ENCODE data around the gene ZEB2. TPM values are rescaled to one million over a fixed set of nuclear protein-coding genes. Genes with fewer than 3 reads are reported as not detected.
A peak's percentile ranks its signal among the peaks of the same experiment; 100 is the strongest.
"Not testable (repeated sequence)": the region's sequence is repeated elsewhere in the genome, so short reads cannot be mapped to it uniquely, and the experiment has no call there.

The ZEB2 gene
- total RNA-seq, 1 experiment from 2014 or later: 15.1 TPM

GRCh38 chr2:144385381-144385780, 134.5 kb downstream of the ZEB2 start:
- DNase-seq (ENCODE audit: low read depth): no peak

- DNase-seq (ENCODE audit: low read depth): no peak
Observed at GRCh38 chr2:144383571-144384100, 136.3 kb downstream of the ZEB2 start.

- no peak for DNase-seq (ENCODE audit: low read depth)
Observed at GRCh38 chr2:144382849-144383248, 137.1 kb downstream of the ZEB2 start.

GRCh38 chr2:144381716-144382115, 138.2 kb downstream of the ZEB2 start:
- no peak for DNase-seq (ENCODE audit: low read depth)

GRCh38 chr2:144379851-144380311, 140.0 kb downstream of the ZEB2 start:
- DNase-seq (ENCODE audit: low read depth): no peak

- no peak for DNase-seq (ENCODE audit: low read depth)
Observed at GRCh38 chr2:144378551-144378950, 141.4 kb downstream of the ZEB2 start.

GRCh38 chr2:144377914-144378313, 142.0 kb downstream of the ZEB2 start:
- DNase-seq (ENCODE audit: low read depth): peak; percentile 51

- DNase-seq (ENCODE audit: low read depth): no peak
Observed at GRCh38 chr2:144376926-144377325, 143.0 kb downstream of the ZEB2 start.

- DNase-seq (ENCODE audit: low read depth): no peak
Observed at GRCh38 chr2:144376460-144376859, 143.5 kb downstream of the ZEB2 start.

- no peak for DNase-seq (ENCODE audit: low read depth)
Observed at GRCh38 chr2:144374163-144374661, 145.7 kb downstream of the ZEB2 start.

- no peak for DNase-seq (ENCODE audit: low read depth)
Observed at GRCh38 chr2:144372410-144373080, 147.4 kb downstream of the ZEB2 start.

GRCh38 chr2:144370937-144371584, 148.9 kb downstream of the ZEB2 start:
- no peak for DNase-seq (ENCODE audit: low read depth)

- DNase-seq (ENCODE audit: low read depth): no peak
Observed at GRCh38 chr2:144369416-144369815, 150.5 kb downstream of the ZEB2 start.

GRCh38 chr2:144366825-144367429, 153.0 kb downstream of the ZEB2 start:
- DNase-seq (ENCODE audit: low read depth): no peak

GRCh38 chr2:144364944-144365738, 154.8 kb downstream of the ZEB2 start:
- peak; percentile 82 for DNase-seq (ENCODE audit: low read depth)

- not testable (repeated sequence) for DNase-seq (ENCODE audit: low read depth)
Observed at GRCh38 chr2:144364247-144364646, 155.7 kb downstream of the ZEB2 start.

GRCh38 chr2:144362401-144362800, 157.5 kb downstream of the ZEB2 start:
- no peak for DNase-seq (ENCODE audit: low read depth)

GRCh38 chr2:144361742-144362141, 158.2 kb downstream of the ZEB2 start:
- no peak for DNase-seq (ENCODE audit: low read depth)

- no peak for DNase-seq (ENCODE audit: low read depth)
Observed at GRCh38 chr2:144359684-144360083, 160.2 kb downstream of the ZEB2 start.

GRCh38 chr2:144358979-144359541, 160.9 kb downstream of the ZEB2 start:
- peak; percentile 71 for DNase-seq (ENCODE audit: low read depth)

- no peak for DNase-seq (ENCODE audit: low read depth)
Observed at GRCh38 chr2:144358374-144358964, 161.4 kb downstream of the ZEB2 start.

Measured in Daoy (cell line).